CD14-positive monocyte (primary cell): ENCODE data around the gene DUSP8. TPM values are rescaled to one million over a fixed set of nuclear protein-coding genes. Genes with fewer than 3 reads are reported as not detected.

ENCODE experiments used
- DNase-seq, 3 donors: peaks; one replicate each; pipeline ENCODE4 v3.0.0-alpha.2; 2011 to 2022
- H2AFZ ChIP-seq: 2 replicates; pipeline ENCODE4 v1.6.0; 2012; ENCODE audit warnings: mild to moderate bottlenecking, low read depth, low read length, inconsistent platforms; ENCODE audit not compliant: insufficient read depth, poor library complexity, severe bottlenecking
- H3K27ac ChIP-seq, 2 donors: 1 replicate in 1 of 2; 2 replicates in 1 of 2; pipeline ENCODE4 v1.5.1; 2012 to 2013; ENCODE audit warnings: low read length in 2 of 2, control low read depth in 1 of 2, inconsistent platforms in 1 of 2, low read depth in 1 of 2, mild to moderate bottlenecking in 1 of 2
- H3K27me3 ChIP-seq, 2 donors: one replicate each; pipeline versions ENCODE4 v1.6.0 to v1.6.1; 2011 to 2013; ENCODE audit warnings: low read length in 2 of 2; ENCODE audit not compliant: control insufficient read depth in 2 of 2, insufficient read depth in 2 of 2
- H3K36me3 ChIP-seq, 2 donors: replicated peaks in 1 of 2; 1 replicate in 1 of 2; 2 replicates in 1 of 2; pipeline versions ENCODE4 v1.5.1 to v1.6.1; 2012 to 2013; ENCODE audit warnings: low read length in 2 of 2, control low read depth in 1 of 2, inconsistent platforms in 1 of 2, mild to moderate bottlenecking in 1 of 2; ENCODE audit not compliant: insufficient read depth in 2 of 2, control insufficient read depth in 1 of 2
- H3K4me1 ChIP-seq, 2 donors: 1 replicate in 1 of 2; 2 replicates in 1 of 2; pipeline versions ENCODE4 v1.5.1 to v1.6.1; 2012 to 2013; ENCODE audit warnings: low read length in 2 of 2, control low read depth in 1 of 2, inconsistent platforms in 1 of 2, mild to moderate bottlenecking in 1 of 2, moderate library complexity in 1 of 2; ENCODE audit not compliant: insufficient read depth in 2 of 2, control insufficient read depth in 1 of 2
- H3K4me2 ChIP-seq: replicated peaks from 2 replicates; pipeline ENCODE3; 2012; ENCODE audit warnings: low read length, moderate library complexity, mild to moderate bottlenecking; ENCODE audit not compliant: poor library complexity, severe bottlenecking; ENCODE audit errors: extremely low read depth
- H3K4me3 ChIP-seq, 3 experiments: fragments of 200-600 bp in 1 of 3; sonication (generic) in 1 of 3; replicated peaks in 1 of 3; 1 replicate in 2 of 3; 2 replicates in 1 of 3; pipeline ENCODE4 v1.5.1; 2011 to 2013; ENCODE audit warnings: low read length in 3 of 3, mild to moderate bottlenecking in 3 of 3, control low read depth in 2 of 3, low read depth in 2 of 3, inconsistent platforms in 1 of 3, moderate library complexity in 1 of 3
- H3K79me2 ChIP-seq: 2 replicates; pipeline ENCODE4 v1.6.0; 2012; ENCODE audit warnings: mild to moderate bottlenecking, control low read depth, inconsistent platforms, low read length, moderate library complexity; ENCODE audit not compliant: insufficient read depth
- H3K9ac ChIP-seq: 2 replicates; pipeline ENCODE4 v1.6.0; 2017; ENCODE audit warnings: low read length, mild to moderate bottlenecking; ENCODE audit not compliant: insufficient read depth, poor library complexity, severe bottlenecking
- H3K9me3 ChIP-seq, 2 donors: replicated peaks in 1 of 2; 1 replicate in 1 of 2; 2 replicates in 1 of 2; pipeline versions ENCODE4 v1.5.1 to v1.6.1; 2012 to 2013; ENCODE audit warnings: low read length in 2 of 2, control low read depth in 1 of 2; ENCODE audit not compliant: control insufficient read depth in 1 of 2, insufficient read depth in 1 of 2
- H4K20me1 ChIP-seq: 2 replicates; pipeline ENCODE4 v1.6.0; 2012; ENCODE audit warnings: mild to moderate bottlenecking, low read length, control low read depth, moderate library complexity; ENCODE audit not compliant: insufficient read depth
- H3K27ac Mint-ChIP-seq, 7 donors: one replicate each; pipeline ENCODE4 v1.8.0; 2020; ENCODE audit warnings: mild to moderate bottlenecking in 7 of 7, mixed read lengths in 7 of 7, moderate library complexity in 6 of 7, inconsistent platforms in 2 of 7
- H3K27me3 Mint-ChIP-seq, 3 donors: one replicate each; pipeline ENCODE4 v1.8.0; 2021 to 2022; ENCODE audit warnings: low read depth in 3 of 3, mild to moderate bottlenecking in 3 of 3, mixed read lengths in 3 of 3, moderate library complexity in 3 of 3, inconsistent platforms in 1 of 3
- H3K36me3 Mint-ChIP-seq, 2 donors: one replicate each; pipeline ENCODE4 v1.8.0; 2020; ENCODE audit warnings: mixed read lengths in 2 of 2, inconsistent platforms in 1 of 2, mild to moderate bottlenecking in 1 of 2
- H3K4me1 Mint-ChIP-seq: one replicate; pipeline ENCODE4 v1.8.0; 2020; ENCODE audit warnings: mild to moderate bottlenecking, mixed read lengths
- H3K4me3 Mint-ChIP-seq, 2 donors: one replicate each; pipeline ENCODE4 v1.8.0; 2020; ENCODE audit warnings: mild to moderate bottlenecking in 2 of 2, mixed read lengths in 2 of 2, moderate library complexity in 1 of 2
- H3K9me3 Mint-ChIP-seq, 7 donors: one replicate each; pipeline ENCODE4 v1.8.0; 2020 to 2022; ENCODE audit warnings: mixed read lengths in 7 of 7, mild to moderate bottlenecking in 6 of 7, moderate library complexity in 6 of 7, inconsistent platforms in 2 of 7
- WGBS: methylation state at CpG from one replicate; pipeline ENCODE4 v1.1.5; 2013; ENCODE audit warnings: missing lambda C conversion rate; ENCODE audit not compliant: insufficient coverage; 5-methylcytosine and 5-hydroxymethylcytosine counted together
- intact Hi-C, 2 donors: fragments of 100-400 bp; cut with micrococcal nuclease; formaldehyde crosslinking; loops; one replicate each; pipeline versions ENCODE4 v1.15.0 to v1.15.1; 2023
- polyA plus RNA-seq, 3 donors: library from polyadenylated mRNA; depleted of rRNA in 1 of 3; unstranded in 2 of 3; stranded (reverse) in 1 of 3; fragments of 300-500 nt in 2 of 3; fragments of >200 nt in 1 of 3; fragmentation: Illumina TruSeq in 2 of 3; gene quantifications; 1 replicate in 2 of 3; 2 replicates in 1 of 3; pipeline ENCODE4 v1.2.3, GENCODE V29; 2012 to 2021
- TF ChIP-seq, protein P1 (sequence below): fragments of 200-600 bp; IDR thresholded peaks from one replicate; pipeline ENCODE4 v1.8.0; 2022; ENCODE audit warnings: antibody characterized with exemption, mild to moderate bottlenecking

The DUSP8 gene
- polyA plus RNA-seq, 3 donors: 0.61 TPM; not detected in 2

DNA sequence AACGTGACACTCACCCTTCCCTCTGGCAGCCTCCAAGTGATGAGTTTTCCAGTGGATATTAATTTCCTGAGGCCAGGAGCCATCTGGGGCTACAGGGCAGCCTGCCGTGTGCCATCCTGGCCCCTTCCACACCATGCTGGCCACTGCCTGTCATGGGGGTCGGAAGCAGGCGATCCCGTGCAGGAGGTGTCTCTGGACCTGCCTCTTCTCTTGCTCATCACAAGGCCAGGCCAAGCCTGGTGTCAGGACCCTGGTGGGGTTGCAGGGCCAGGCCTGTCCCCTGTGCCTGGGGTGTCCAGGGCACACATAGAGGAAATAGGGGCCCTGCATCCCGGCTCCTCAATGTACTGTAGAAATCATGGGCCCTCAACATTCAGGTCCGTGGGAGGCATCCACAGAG is 32.6 kb upstream of the DUSP8 start:
- Histone ChIP-seq H3K4me1 (no peaks in the 10 kb centered on the region), H3K27me3 (peaks cover 2 to 6% of the 10 kb centered on the region in 2 donors), H2AFZ (no peak overlapping the region), H3K27ac (no peak overlapping the region), H3K36me3 (no peaks in the 10 kb centered on the region), H3K4me2 (no peak overlapping the region), H3K4me3 (no peak overlapping the region), H4K20me1 (no peaks in the 10 kb centered on the region), H3K9me3 (no peaks in the 10 kb centered on the region), H3K9ac (no peak overlapping the region), H3K79me2 (no peaks in the 10 kb centered on the region)
- Mint-ChIP-seq H3K4me3 (no peak overlapping the region), H3K27ac (no peak overlapping the region), H3K4me1 (no peaks in the 10 kb centered on the region), H3K36me3 (no peaks in the 10 kb centered on the region), H3K9me3 (peaks cover 0 to 3% (median 0%) of the 10 kb centered on the region in 7 donors), H3K27me3 (peaks cover 25 to 42% (median 33%) of the 10 kb centered on the region in 3 donors)
- WGBS: 88% methylated on average over 7 of the region's 7 CpGs
- no peak for DNase-seq
- TF ChIP-seq, protein P1, sequence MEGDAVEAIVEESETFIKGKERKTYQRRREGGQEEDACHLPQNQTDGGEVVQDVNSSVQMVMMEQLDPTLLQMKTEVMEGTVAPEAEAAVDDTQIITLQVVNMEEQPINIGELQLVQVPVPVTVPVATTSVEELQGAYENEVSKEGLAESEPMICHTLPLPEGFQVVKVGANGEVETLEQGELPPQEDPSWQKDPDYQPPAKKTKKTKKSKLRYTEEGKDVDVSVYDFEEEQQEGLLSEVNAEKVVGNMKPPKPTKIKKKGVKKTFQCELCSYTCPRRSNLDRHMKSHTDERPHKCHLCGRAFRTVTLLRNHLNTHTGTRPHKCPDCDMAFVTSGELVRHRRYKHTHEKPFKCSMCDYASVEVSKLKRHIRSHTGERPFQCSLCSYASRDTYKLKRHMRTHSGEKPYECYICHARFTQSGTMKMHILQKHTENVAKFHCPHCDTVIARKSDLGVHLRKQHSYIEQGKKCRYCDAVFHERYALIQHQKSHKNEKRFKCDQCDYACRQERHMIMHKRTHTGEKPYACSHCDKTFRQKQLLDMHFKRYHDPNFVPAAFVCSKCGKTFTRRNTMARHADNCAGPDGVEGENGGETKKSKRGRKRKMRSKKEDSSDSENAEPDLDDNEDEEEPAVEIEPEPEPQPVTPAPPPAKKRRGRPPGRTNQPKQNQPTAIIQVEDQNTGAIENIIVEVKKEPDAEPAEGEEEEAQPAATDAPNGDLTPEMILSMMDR: no peak
- intact Hi-C loops: no loop called here

DNA sequence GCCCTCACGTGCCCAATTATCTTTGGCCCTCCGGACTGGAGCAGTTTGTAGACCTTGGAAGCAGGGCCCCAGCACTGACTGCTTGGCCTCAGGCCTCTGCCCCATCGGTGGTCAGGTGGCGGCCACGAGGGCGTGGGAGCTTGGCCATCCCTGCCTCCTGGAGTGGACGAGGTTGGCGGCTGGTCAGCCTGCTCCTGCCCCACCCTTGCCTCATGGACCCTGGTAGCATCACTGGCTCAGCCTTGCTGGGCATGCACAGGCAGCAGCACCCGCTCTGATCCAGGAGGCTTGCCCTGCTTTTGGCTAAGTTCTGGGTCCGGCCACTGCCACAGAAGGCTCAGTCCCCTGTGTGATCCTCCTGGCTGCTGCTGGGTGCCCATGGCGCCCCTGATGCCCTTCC is 32.1 kb upstream of the DUSP8 start:
- Mint-ChIP-seq H3K9me3 (no peaks in the 10 kb centered on the region), H3K4me3 (no peak overlapping the region), H3K36me3 (no peaks in the 10 kb centered on the region), H3K4me1 (no peaks in the 10 kb centered on the region), H3K27me3 (peaks cover 29 to 42% (median 36%) of the 10 kb centered on the region in 3 donors), H3K27ac (no peak overlapping the region)
- TF ChIP-seq, protein P1: no peak
- WGBS: 94% methylated on average over 11 of the region's 11 CpGs
- H3K9me3 ChIP-seq: no peaks in the 10 kb centered on the region
- H3K4me1 ChIP-seq: no peaks in the 10 kb centered on the region
- H2AFZ ChIP-seq: no peak overlapping the region
- no peaks in the 10 kb centered on the region for H3K79me2 ChIP-seq
- H3K27me3 ChIP-seq: peaks cover 5 to 8% of the 10 kb centered on the region in 2 donors
- H3K4me3 ChIP-seq: no peak overlapping the region
- intact Hi-C loops: no loop called here
- no peak overlapping the region for H3K9ac ChIP-seq
- H3K4me2 ChIP-seq: no peak overlapping the region
- DNase-seq: no peak
- H4K20me1 ChIP-seq: no peaks in the 10 kb centered on the region
- H3K36me3 ChIP-seq: no peaks in the 10 kb centered on the region
- H3K27ac ChIP-seq: no peak overlapping the region
